NCI-H446 treated with DMSO at 0.1 percent for 48 hours (cell line): ENCODE data around the gene RNF208.
"Not testable (repeated sequence)": the region's sequence is repeated elsewhere in the genome, so short reads cannot be mapped to it uniquely, and the experiment has no call there.

Source experiments
- DNase-seq: peaks from one replicate; lab custom pipeline; 2025; lab: John Stamatoyannopoulos, UW

Gene RNF208

DNA sequence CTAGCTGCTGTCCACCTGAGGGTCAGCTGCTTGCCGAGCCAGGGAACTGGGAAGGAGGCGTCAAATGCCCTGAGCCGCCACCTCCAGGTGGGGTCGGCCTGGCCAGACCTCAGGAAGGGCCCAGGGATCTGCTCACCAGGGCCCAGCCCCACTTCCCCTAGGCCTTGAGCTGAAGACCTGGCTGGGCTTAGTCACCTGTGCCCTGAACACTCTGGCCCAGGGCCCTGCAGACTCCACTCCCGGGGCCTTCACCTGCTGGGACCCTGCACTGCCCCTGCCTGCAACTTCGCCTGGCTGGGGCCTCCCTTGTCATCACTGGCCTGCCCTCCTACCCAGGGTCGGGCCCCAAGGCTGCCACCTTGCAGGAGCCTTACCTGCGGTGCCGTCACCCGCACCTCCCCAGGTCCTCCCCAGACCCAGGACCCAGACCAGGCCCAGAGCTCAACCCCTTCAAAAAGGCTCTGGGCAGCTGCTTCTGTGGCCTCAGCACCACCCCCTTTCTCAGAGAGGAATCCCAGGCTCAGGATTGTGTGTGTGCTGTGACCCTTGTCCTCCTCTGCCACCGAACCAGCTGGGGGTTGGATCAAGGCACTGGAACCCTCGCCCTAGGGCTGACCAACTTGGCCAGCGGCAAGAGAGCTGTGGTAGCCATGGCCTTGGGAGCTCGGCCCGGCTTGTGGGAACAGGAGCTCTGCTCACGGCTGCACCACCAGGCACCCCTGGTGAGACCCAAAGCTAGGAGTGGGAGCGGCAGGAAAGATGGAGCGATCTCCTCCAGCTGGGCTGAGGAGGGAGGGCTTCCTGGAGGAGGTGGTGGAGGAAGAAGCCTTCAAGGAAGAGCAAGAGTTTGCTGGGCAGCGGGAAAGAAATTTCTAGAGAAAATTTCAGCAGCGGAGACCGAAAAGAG lies 31.9 kb upstream of the RNF208 start:
- DNase-seq = no peak

DNA sequence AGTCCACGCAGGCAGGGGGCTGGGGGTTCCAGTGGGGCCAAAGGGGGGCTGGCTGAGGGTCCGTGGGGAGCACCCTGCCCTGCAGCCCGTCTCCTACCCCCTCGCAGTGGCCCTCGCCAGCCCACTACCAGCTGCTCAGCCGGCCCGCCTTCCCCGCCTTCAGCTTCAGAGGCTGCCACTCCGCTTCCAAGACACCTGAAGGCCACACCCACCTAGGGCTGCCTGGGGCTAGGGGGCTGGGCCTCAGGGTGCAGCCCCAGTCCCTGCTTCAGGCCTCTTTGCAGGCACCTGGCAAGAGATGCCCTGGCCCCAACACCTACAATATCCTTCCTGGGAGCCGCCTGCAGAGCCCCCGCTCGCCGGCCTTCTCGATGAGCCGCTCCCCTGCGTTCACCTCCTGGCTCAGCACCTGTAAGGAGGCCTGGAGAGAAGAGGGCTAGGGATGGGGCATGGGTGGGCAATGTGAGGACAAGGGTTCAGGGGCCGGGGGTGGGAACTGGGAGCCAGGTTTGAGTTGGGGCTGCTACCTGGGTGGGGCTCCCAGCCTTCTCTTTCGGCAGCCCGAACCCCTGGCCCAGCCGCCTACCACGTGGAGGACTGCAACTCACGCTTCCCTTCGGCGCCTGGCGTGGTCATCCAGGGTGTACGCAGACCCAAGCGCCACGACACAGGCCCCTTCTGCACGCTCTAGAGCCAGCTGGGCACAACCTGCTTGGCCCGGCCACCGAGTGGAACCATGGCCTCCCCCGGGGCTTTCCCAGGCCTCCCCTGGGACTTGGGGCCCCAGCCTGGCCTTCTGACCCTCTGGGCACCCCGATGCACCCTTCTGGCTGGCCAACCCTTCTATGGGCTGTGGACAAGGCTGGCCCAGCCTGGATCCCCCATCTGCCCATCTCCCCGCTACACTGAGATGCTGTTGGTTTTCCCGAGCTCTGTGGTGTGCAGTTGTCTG lies 30.8 kb upstream of the RNF208 start:
- DNase-seq = no peak

DNA sequence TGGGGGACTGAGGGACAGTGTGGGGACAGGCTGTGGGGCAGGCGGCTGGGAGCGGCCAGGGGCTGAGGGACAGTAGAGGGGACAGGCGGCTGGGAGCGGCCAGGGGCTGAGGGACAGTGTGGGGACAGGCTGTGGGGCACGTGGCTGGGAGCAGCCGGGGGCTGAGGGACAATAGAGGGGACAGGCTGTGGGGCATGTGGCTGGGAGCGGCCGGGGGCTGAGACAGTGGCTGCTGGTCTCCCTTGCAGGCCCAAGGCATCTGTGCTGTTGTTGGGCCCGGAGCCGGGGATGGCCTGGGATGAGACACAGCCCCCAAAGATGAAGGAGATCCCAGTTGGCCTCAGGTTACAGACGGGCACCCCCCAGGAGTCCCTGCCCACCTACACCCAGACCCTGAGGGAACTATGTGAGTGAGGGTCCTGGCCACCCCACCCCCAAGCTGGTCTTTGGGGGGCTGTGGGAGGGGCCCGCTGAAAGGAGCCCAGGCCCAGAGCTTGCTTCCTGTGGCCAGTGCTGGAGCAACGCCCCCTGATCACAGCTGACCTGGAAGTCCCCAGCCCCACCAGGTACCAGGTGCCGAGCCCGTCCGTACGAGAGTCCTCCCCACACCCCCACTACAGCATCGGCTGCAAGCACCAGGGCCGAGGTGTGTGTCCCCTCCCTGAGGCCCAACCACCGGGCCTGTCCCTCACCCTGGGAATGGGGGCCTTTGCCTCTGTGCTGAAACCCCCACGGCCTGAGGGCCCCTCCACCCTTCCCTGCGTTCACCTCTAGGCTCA lies 29.6 kb upstream of the RNF208 start:
- DNase-seq = no peak

- no peak for DNase-seq
Observed at GRCh38 chr9:137251194-137251461, 29.1 kb upstream of the RNF208 start, which contains the start of gene STPG3. Gene STPG3, plus strand, starts transcription at chr9:137251286. Its CDS starts 1 bp downstream, at chr9:137251287.

DNA sequence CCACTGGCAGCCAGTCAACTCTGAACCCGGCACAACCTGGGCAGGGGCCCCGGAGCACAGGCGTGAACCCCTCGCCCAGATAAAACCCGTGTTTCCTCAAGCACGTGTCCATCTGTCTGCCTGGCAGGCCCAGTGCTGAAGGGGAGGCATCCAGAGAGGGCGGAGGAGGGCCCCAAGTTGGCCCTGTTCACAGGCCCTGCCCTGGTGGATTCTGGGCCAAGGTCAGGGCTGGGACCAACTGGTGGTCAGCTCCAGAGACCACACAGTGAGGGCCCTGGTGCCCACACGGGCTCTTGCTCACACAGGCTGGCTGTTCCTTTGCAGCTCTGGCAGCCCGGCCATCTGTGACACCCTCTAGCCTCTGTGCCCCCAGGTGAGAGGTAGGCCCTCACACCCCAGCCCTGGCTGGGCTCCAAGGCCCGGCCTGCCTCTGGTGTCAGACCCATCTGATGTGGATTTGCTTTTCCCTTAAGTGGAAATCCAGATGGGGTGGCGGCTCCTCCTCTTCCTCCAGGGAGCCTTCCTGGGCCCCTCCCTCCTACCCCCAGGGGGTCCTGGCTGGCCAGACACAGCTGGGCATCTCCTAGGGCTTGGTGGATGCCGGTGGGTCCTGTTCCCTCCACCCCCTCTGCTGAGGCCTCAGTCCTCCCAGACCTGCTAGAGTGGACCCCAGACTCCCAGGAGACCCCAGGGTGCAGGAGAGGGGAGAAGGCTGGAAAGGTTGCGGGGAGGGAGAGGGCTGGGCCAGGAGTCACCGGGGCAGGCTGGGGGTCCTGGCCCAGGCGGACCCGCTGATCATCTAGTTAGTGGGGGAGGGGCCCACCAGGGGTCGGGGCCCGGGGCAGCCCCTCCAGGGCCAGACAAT lies 28.5 kb upstream of the RNF208 start:
- no peak for DNase-seq

DNA sequence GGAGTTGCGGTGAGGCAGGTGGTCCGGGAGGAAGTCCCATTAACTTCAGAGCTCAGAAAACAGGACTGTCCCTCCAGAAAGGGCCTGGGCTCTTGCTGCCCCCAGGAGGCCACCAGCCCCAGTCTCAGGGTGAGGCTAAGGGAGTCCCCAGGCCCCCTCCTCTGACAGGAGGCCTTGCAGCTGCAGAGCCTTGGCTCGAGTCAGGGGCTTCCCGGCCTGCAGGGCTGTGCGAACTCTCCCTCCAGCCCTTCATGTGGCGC lies 25.8 kb upstream of the RNF208 start:
- DNase-seq = no peak

- DNase-seq = no peak
Observed at GRCh38 chr9:137247135-137247915, 25.3 kb upstream of the RNF208 start.

GRCh38 chr9:137245450-137246421 lies 23.7 kb upstream of the RNF208 start:
- no peak for DNase-seq

DNA sequence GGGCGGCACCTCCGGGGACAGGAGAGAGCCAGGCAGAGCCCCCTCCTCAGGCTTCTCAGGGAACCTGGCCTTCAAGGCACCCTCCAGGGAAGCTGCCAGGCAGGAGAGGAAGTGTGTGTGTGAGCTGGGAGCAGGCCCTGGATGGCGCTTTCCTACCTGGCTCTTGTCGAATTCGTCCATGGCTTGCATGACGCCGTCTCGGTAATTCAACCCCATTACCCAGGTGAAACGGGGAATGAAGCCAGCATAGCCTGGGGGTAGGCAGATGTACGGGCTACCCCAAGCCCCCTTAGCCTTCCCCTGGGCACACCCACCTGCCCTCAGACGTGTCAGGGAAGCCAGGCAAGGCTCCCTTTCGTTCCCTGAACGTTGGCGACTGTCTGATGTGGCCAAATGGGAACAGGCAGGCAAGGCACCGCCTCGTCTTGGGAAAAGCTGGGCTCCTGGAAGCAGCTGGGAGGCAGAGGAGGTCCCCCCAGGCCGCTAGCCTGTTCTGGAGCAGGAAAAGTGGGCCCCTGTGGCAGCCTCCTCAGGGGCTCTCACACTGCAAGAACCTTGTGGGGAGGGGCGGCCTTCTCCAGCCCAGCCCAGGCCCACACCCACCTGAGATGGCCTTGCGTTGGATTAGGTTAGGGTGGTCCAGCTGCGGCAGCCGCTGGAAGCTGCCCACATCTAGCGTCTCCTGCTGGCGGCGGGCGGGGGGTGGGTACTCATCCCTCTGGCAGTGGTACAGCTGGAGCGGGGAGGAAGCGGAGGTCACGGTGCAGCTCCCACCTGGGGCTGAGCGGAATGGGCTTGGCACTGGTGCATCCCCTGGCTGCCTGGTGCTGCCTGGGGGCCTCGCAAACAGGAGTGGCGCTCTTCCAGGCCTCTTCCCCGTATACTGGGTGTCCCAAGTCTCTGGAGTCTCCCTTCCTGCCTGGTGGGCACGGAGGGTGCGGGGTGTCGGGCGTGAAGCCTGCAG lies 22.7 kb upstream of the RNF208 start:
- no peak for DNase-seq

GRCh38 chr9:137243626-137244485 lies 21.8 kb upstream of the RNF208 start:
- DNase-seq = no peak

DNA sequence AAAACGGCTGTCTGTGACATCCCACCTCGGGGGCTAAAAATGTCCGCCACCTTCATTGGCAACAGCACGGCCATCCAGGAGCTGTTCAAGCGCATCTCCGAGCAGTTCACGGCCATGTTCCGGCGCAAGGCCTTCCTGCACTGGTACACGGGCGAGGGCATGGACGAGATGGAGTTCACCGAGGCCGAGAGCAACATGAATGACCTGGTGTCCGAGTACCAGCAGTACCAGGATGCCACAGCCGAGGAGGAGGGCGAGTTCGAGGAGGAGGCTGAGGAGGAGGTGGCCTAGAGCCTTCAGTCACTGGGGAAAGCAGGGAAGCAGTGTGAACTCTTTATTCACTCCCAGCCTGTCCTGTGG lies 21.2 kb upstream of the RNF208 start:
- DNase-seq = not testable (repeated sequence)

DNA sequence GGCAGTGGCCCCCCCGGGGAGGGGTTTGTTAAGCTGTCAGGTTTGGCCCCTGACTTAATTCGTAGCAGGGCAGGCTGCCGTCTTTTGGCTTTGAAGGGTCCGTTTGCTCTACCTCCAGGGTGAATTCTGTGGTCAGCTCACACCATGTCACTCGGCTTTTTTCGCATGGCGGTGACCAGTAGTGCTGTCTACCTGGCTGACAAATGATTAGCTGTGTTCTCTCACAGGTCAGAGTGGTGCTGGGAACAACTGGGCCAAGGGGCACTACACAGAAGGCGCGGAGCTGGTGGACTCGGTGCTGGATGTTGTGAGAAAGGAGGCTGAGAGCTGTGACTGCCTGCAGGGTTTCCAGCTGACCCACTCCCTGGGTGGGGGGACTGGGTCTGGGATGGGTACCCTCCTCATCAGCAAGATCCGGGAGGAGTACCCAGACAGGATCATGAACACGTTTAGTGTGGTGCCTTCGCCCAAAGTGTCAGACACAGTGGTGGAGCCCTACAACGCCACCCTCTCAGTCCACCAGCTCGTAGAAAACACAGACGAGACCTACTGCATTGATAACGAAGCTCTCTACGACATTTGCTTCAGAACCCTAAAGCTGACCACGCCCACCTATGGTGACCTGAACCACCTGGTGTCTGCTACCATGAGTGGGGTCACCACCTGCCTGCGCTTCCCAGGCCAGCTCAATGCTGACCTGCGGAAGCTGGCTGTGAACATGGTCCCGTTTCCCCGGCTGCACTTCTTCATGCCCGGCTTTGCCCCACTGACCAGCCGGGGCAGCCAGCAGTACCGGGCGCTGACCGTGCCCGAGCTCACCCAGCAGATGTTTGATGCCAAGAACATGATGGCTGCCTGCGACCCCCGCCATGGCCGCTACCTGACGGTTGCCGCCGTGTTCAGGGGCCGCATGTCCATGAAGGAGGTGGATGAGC lies 20.5 kb upstream of the RNF208 start:
- DNase-seq = no peak

- no peak for DNase-seq
Observed at GRCh38 chr9:137241490-137242268, 19.6 kb upstream of the RNF208 start.

GRCh38 chr9:137240841-137241489 lies 18.9 kb upstream of the RNF208 start, which contains the start of gene TUBB4B:
Gene TUBB4B, plus strand, starts transcription at chr9:137241287. Its CDS starts 74 bp downstream, at chr9:137241361.
- peak; percentile 98 for DNase-seq
